NB4 (cell line): Measurements from ENCODE around the gene MYADM.

Experiments
- DNase-seq: peaks from one replicate; pipeline ENCODE4 v3.0.0; 2010; ENCODE audit warnings: low read depth
- H3K4me3 ChIP-seq: one replicate; pipeline ENCODE4 v1.5.1; 2011; ENCODE audit warnings: mild to moderate bottlenecking, low read depth, low read length, moderate library complexity
- MYC ChIP-seq: IDR thresholded peaks from 2 replicates; pipeline ENCODE4 v1.6.1; 2011; ENCODE audit warnings: low read depth, low read length
- POLR2A ChIP-seq: IDR thresholded peaks from 2 replicates; pipeline ENCODE4 v1.6.1; 2011; ENCODE audit warnings: mild to moderate bottlenecking; ENCODE audit not compliant: insufficient read length; ENCODE audit errors: extremely low read depth
- TF ChIP-seq, protein P1 (sequence below): IDR thresholded peaks from 2 replicates; pipeline ENCODE4 v1.6.1; 2011; ENCODE audit warnings: low read depth, low read length
- TF ChIP-seq, protein P2 (sequence below): IDR thresholded peaks from one replicate; pipeline ENCODE4 v1.5.1; 2012; ENCODE audit warnings: low read depth, low read length

Gene MYADM

DNA sequence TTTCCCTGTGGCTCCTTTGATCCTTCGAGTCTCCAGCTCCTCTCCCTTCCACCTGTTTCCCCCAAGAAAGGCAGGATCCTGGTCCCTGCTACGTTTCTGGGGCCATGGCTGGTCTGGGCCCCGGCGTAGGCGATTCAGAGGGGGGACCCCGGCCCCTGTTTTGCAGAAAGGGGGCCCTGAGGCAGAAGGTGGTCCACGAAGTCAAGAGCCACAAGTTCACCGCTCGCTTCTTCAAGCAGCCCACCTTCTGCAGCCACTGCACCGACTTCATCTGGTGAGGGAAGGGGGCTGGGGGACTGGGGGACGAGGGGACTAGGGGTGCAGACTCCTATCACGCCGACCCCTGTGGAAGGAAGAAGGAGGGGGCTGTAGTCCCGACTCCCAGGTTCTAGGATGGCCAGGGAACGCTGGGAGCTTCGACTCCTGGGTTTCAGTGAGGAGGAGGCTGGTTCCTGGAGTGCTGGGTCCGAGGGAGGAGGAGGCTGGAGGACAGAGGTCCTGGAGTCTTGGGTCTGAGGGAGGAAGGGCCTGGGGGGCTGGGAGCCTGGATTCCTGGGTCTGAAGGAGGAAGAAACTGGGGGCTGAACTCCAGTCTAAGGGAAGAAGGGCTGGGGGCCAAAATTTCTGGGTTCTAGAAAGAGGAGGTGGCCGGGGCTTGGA is 14.8 kb downstream of the MYADM start:
- TF ChIP-seq, protein P1, sequence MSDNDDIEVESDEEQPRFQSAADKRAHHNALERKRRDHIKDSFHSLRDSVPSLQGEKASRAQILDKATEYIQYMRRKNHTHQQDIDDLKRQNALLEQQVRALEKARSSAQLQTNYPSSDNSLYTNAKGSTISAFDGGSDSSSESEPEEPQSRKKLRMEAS, result no peak
- TF ChIP-seq, protein P2, sequence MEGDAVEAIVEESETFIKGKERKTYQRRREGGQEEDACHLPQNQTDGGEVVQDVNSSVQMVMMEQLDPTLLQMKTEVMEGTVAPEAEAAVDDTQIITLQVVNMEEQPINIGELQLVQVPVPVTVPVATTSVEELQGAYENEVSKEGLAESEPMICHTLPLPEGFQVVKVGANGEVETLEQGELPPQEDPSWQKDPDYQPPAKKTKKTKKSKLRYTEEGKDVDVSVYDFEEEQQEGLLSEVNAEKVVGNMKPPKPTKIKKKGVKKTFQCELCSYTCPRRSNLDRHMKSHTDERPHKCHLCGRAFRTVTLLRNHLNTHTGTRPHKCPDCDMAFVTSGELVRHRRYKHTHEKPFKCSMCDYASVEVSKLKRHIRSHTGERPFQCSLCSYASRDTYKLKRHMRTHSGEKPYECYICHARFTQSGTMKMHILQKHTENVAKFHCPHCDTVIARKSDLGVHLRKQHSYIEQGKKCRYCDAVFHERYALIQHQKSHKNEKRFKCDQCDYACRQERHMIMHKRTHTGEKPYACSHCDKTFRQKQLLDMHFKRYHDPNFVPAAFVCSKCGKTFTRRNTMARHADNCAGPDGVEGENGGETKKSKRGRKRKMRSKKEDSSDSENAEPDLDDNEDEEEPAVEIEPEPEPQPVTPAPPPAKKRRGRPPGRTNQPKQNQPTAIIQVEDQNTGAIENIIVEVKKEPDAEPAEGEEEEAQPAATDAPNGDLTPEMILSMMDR, result no peak
- TF ChIP-seq MYC (no peak), POLR2A (no peak)
- H3K4me3 ChIP-seq, result no peak overlapping the region
- no peak for DNase-seq

DNA sequence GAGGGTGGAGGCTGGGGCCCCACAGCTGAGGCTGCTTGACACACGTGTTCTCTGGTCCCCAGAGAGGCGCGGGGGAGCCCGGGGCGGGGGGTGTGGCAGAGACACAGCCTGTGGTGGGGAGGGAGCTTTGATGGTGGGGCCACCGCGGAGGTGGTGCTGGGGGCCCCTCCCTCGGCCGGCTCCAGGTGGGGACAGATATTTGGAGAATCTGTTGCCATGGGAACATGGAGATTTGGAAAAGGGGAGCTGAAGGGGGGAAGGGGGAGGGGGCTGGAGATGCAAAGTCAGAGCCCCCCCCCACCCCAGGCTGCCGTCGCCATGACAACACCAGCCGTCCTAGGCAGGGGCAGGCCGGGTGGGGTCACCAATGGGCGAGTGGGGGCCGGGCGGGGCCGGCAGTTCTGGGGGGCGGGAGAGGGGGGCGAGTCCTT is 15.6 kb downstream of the MYADM start:
- no peak for DNase-seq
- TF ChIP-seq, protein P2, result no peak
- TF ChIP-seq, protein P1, result no peak
- TF ChIP-seq POLR2A (no peak), MYC (no peak)
- H3K4me3 ChIP-seq, result no peak overlapping the region

- no peak overlapping the region for H3K4me3 ChIP-seq
- TF ChIP-seq POLR2A (no peak), MYC (no peak)
- TF ChIP-seq, protein P2, result no peak
- TF ChIP-seq, protein P1, result no peak
- DNase-seq, result no peak
These were observed 16.1 kb downstream of the MYADM start for GRCh38 chr19:53883741-53884140.

GRCh38 chr19:53884256-53884655 is 16.6 kb downstream of the MYADM start:
- no peak for DNase-seq
- TF ChIP-seq, protein P1, result no peak
- no peak for TF ChIP-seq POLR2A
- TF ChIP-seq MYC, result no peak
- TF ChIP-seq, protein P2, result no peak
- no peak overlapping the region for H3K4me3 ChIP-seq

- no peak for TF ChIP-seq POLR2A
- TF ChIP-seq, protein P1, result no peak
- TF ChIP-seq, protein P2, result no peak
- TF ChIP-seq MYC, result no peak
- no peak overlapping the region for H3K4me3 ChIP-seq
- no peak for DNase-seq
These were observed 17.4 kb downstream of the MYADM start for GRCh38 chr19:53885036-53885435.
